SK-N-SH (cell line): ENCODE data around the gene IQGAP2.

Source experiments
- SMC3 ChIP-seq: IDR thresholded peaks from 2 replicates; pipeline ENCODE4 v1.6.1; 2012; ENCODE audit warnings: low read depth, low read length, improper control_type of control experiment
- TAF1 ChIP-seq: IDR thresholded peaks from 2 replicates; pipeline ENCODE4 v1.6.1; 2012; ENCODE audit warnings: low read depth, mild to moderate bottlenecking, low read length, moderate library complexity, borderline replicate concordance
- YY1 ChIP-seq: IDR thresholded peaks from 2 replicates; pipeline ENCODE4 v1.4.0; 2012; ENCODE audit warnings: low read depth, mild to moderate bottlenecking
- TF ChIP-seq, protein P1 (sequence below): IDR thresholded peaks from 2 replicates; pipeline ENCODE4 v1.4.0; 2012; ENCODE audit warnings: low read depth, borderline replicate concordance
- TF ChIP-seq, protein P2 (sequence below): fragments of 200-600 bp; sonication (generic); IDR thresholded peaks from 2 replicates; pipeline ENCODE4 v1.6.1; 2017; ENCODE audit warnings: antibody characterized with exemption, mild to moderate bottlenecking, moderate library complexity

DNA sequence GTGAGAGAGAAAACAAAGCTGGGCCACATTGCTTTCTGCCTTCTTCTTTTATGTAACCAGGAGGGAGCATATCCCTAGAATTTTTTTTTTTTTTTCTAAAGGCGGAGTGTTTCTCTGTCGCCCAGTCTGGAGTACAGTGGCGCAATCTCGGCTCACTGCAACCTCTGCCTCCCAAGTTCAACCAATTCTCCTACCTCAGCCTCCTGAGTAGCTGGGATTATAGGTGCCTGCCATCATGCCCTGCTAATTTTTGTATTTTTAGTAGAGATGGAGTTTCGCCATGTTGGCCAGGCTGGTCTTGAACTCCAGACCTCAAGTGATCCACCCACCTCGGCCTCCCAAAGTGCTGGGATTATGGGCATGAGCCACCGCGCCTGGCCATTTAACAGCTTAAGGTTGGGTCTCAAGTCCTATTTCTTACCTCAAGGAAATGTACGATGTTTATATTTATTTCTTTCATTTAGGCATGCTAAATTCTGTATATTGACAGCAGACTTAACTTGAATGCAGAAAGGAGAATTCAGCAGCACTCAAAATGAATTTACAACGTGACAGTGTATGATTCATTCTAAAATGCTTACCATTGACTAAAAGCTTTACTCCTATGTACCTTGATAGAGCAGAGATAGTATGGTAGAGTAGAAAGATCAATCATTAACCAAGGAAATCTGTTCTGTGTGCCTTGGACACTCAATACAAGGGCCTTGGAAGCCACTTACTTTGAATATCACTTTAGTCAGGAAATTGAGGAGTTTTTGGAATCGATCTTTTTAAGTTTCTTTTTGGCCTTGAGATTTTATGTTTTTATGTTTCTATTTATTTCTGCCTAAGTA, 119.2 kb downstream of the IQGAP2 start:
- TF ChIP-seq, protein P1, sequence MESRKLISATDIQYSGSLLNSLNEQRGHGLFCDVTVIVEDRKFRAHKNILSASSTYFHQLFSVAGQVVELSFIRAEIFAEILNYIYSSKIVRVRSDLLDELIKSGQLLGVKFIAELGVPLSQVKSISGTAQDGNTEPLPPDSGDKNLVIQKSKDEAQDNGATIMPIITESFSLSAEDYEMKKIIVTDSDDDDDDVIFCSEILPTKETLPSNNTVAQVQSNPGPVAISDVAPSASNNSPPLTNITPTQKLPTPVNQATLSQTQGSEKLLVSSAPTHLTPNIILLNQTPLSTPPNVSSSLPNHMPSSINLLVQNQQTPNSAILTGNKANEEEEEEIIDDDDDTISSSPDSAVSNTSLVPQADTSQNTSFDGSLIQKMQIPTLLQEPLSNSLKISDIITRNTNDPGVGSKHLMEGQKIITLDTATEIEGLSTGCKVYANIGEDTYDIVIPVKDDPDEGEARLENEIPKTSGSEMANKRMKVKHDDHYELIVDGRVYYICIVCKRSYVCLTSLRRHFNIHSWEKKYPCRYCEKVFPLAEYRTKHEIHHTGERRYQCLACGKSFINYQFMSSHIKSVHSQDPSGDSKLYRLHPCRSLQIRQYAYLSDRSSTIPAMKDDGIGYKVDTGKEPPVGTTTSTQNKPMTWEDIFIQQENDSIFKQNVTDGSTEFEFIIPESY: no peak
- TF ChIP-seq TAF1 (no peak), SMC3 (no peak), YY1 (no peak)
- TF ChIP-seq, protein P2, sequence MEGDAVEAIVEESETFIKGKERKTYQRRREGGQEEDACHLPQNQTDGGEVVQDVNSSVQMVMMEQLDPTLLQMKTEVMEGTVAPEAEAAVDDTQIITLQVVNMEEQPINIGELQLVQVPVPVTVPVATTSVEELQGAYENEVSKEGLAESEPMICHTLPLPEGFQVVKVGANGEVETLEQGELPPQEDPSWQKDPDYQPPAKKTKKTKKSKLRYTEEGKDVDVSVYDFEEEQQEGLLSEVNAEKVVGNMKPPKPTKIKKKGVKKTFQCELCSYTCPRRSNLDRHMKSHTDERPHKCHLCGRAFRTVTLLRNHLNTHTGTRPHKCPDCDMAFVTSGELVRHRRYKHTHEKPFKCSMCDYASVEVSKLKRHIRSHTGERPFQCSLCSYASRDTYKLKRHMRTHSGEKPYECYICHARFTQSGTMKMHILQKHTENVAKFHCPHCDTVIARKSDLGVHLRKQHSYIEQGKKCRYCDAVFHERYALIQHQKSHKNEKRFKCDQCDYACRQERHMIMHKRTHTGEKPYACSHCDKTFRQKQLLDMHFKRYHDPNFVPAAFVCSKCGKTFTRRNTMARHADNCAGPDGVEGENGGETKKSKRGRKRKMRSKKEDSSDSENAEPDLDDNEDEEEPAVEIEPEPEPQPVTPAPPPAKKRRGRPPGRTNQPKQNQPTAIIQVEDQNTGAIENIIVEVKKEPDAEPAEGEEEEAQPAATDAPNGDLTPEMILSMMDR: no peak
